H1 (cell line): ENCODE data around the gene KLHL29.

Experiments
- CHD2 ChIP-seq: IDR thresholded peaks from 2 replicates; pipeline ENCODE4 v1.6.1; 2012; ENCODE audit warnings: low read length, improper control_type of control experiment
- CREB1 ChIP-seq: IDR thresholded peaks from 2 replicates; pipeline ENCODE4 v1.6.1; 2012; ENCODE audit warnings: inconsistent platforms
- SIN3A ChIP-seq, 2 experiments: IDR thresholded peaks in 1 of 2; conservative IDR thresholded peaks in 1 of 2; 2 replicates each; pipeline ENCODE4 v1.6.1; 2011 to 2012; ENCODE audit warnings: low read length in 2 of 2, improper control_type of control experiment in 1 of 2, low read depth in 1 of 2, mild to moderate bottlenecking in 1 of 2
- TAF1 ChIP-seq: IDR thresholded peaks from 2 replicates; pipeline ENCODE4 v1.6.1; 2011; ENCODE audit warnings: mild to moderate bottlenecking, low read depth, low read length
- TF ChIP-seq, protein P1 (sequence below), 3 experiments: IDR thresholded peaks; 1 replicate in 2 of 3; 2 replicates in 1 of 3; pipeline versions ENCODE4 v1.5.1 to v1.6.1; 2011; ENCODE audit warnings: low read length in 3 of 3, mild to moderate bottlenecking in 3 of 3, inconsistent platforms in 2 of 3, low read depth in 1 of 3, moderate library complexity in 1 of 3; ENCODE audit not compliant: insufficient read depth in 1 of 3; ENCODE audit errors: control extremely low read depth in 1 of 3

DNA sequence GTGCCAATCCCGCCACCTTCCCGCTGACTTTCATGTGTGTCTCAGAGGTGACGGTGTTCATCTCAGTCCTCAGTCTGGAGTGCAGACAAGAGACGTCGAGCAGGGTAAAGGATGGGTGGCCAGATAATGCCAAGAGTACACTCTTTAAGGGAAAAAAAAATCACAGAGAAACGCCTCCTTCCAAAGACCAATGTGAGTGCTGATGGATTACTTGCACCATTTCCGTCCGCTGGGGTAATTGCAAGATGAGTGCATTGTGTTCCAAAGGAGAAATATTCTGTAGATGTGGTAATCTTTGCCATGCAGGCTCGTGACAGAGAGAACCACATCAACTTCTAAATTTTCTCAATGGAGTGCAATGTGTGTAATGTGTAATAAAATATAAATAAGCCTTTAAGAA is 81.0 kb downstream of the KLHL29 start:
- TF ChIP-seq, protein P1, sequence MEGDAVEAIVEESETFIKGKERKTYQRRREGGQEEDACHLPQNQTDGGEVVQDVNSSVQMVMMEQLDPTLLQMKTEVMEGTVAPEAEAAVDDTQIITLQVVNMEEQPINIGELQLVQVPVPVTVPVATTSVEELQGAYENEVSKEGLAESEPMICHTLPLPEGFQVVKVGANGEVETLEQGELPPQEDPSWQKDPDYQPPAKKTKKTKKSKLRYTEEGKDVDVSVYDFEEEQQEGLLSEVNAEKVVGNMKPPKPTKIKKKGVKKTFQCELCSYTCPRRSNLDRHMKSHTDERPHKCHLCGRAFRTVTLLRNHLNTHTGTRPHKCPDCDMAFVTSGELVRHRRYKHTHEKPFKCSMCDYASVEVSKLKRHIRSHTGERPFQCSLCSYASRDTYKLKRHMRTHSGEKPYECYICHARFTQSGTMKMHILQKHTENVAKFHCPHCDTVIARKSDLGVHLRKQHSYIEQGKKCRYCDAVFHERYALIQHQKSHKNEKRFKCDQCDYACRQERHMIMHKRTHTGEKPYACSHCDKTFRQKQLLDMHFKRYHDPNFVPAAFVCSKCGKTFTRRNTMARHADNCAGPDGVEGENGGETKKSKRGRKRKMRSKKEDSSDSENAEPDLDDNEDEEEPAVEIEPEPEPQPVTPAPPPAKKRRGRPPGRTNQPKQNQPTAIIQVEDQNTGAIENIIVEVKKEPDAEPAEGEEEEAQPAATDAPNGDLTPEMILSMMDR (IDR thresholded peaks at IDR 0.05; ENCODE audit: control extremely low read depth in 1 of 3, insufficient read depth in 1 of 3, low read depth in 1 of 3, low read length in 3 of 3): no peak
- TF ChIP-seq TAF1 (no peak), CHD2 (no peak), SIN3A (conservative IDR thresholded peaks at IDR 0.05 in 1 of 2, IDR thresholded peaks at IDR 0.05 in 1 of 2; ENCODE audit: low read depth in 1 of 2, low read length in 2 of 2) (no peak), CREB1 (no peak)
